SK-N-SH (cell line): ENCODE measurements around the gene FAM222A. TPM values are rescaled to one million over a fixed set of nuclear protein-coding genes. Genes with fewer than 3 reads are reported as not detected.

Source experiments
- CTCF ChIA-PET: fragments of 300-600, 350-600 bp; formaldehyde crosslinking; extraction: SDS; loops from one replicate; lab custom pipeline; 2021; lab: Yijun Ruan, JAX
- POLR2A ChIA-PET: fragments of 350-600 bp; sonication (Branson Sonifier 250); formaldehyde crosslinking; extraction: SDS; loops from one replicate; lab custom pipeline; 2020; ENCODE audit warnings: antibody characterized with exemption, inconsistent platforms; lab: Yijun Ruan, JAX
- DNase-seq: peaks from one replicate; pipeline ENCODE4 v3.0.0; 2012
- H2AFZ ChIP-seq: fragments of 200-600 bp; sonication (generic); 2 replicates; pipeline ENCODE4 v1.8.1; 2016; ENCODE audit warnings: antibody characterized with exemption, mild to moderate bottlenecking, low read depth
- H3F3A ChIP-seq: fragments of 200-600 bp; sonication (generic); replicated peaks from 2 replicates; pipeline ENCODE3; 2016; ENCODE audit warnings: antibody characterized with exemption, mild to moderate bottlenecking; ENCODE audit not compliant: insufficient read depth
- H3K27ac ChIP-seq, 2 experiments: fragments of 200-500 bp in 1 of 2; fragments of 200-600 bp in 1 of 2; sonication (Bioruptor generic) in 1 of 2; sonication (generic), shearing (Covaris generic) in 1 of 2; 2 replicates each; pipeline versions ENCODE4 v1.5.1 to v1.6.1; 2014 to 2016; ENCODE audit warnings: low read depth in 2 of 2, inconsistent platforms in 1 of 2, low read length in 1 of 2, mild to moderate bottlenecking in 1 of 2, mixed read lengths in 1 of 2
- H3K27me3 ChIP-seq: fragments of 200-600 bp; sonication (generic), shearing (Covaris generic); 2 replicates; pipeline ENCODE4 v1.6.1; 2016; ENCODE audit warnings: mixed run types; ENCODE audit not compliant: insufficient read depth
- H3K36me3 ChIP-seq, 2 experiments: fragments of 200-500 bp in 1 of 2; fragments of 200-600 bp in 1 of 2; sonication (Bioruptor generic) in 1 of 2; sonication (generic) in 1 of 2; replicated peaks in 1 of 2; 2 replicates each; pipeline versions ENCODE3 to v1.5.1; 2014 to 2016; ENCODE audit warnings: low read length in 1 of 2, mild to moderate bottlenecking in 1 of 2; ENCODE audit not compliant: insufficient read depth in 2 of 2, control insufficient read depth in 1 of 2
- H3K4me1 ChIP-seq, 2 experiments: fragments of 200-500 bp in 1 of 2; fragments of 200-600 bp in 1 of 2; sonication (Bioruptor generic) in 1 of 2; sonication (generic), shearing (Covaris generic) in 1 of 2; 2 replicates each; pipeline versions ENCODE4 v1.5.1 to v1.6.1; 2014 to 2016; ENCODE audit warnings: low read depth in 1 of 2, low read length in 1 of 2, mixed run types in 1 of 2; ENCODE audit not compliant: insufficient read depth in 2 of 2, control insufficient read depth in 1 of 2
- H3K4me2 ChIP-seq: fragments of 200-600 bp; sonication (generic), shearing (Covaris generic); 2 replicates; pipeline ENCODE4 v1.6.1; 2017; ENCODE audit warnings: mixed run types
- H3K4me3 ChIP-seq, 2 experiments: fragments of 200-500 bp in 1 of 2; fragments of 200-600 bp in 1 of 2; sonication (Bioruptor generic) in 1 of 2; sonication (generic), shearing (Covaris generic) in 1 of 2; 2 replicates each; pipeline versions ENCODE4 v1.5.1 to v1.8.1; 2014 to 2016; ENCODE audit warnings: low read depth in 2 of 2, inconsistent platforms in 1 of 2, low read length in 1 of 2, mild to moderate bottlenecking in 1 of 2, mixed read lengths in 1 of 2, moderate library complexity in 1 of 2
- H3K79me2 ChIP-seq: fragments of 200-600 bp; sonication (generic); 2 replicates; pipeline ENCODE4 v1.8.1; 2017; ENCODE audit warnings: mild to moderate bottlenecking; ENCODE audit not compliant: insufficient read depth
- H3K9ac ChIP-seq: fragments of 200-600 bp; sonication (generic); 2 replicates; pipeline ENCODE4 v1.6.1; 2017; ENCODE audit warnings: mixed run types
- H3K9me2 ChIP-seq: fragments of 200-600 bp; sonication (generic); 2 replicates; pipeline ENCODE4 v1.6.1; 2017; ENCODE audit warnings: mixed run types
- H3K9me3 ChIP-seq: fragments of 200-600 bp; sonication (generic); 2 replicates; pipeline ENCODE4 v1.6.1; 2017; ENCODE audit warnings: mixed run types, mild to moderate bottlenecking, moderate library complexity
- H4K20me1 ChIP-seq: fragments of 200-600 bp; sonication (generic); 2 replicates; pipeline ENCODE4 v1.6.1; 2017; ENCODE audit warnings: mild to moderate bottlenecking, mixed run types; ENCODE audit not compliant: insufficient read depth
- ELF1 ChIP-seq: IDR thresholded peaks from 2 replicates; pipeline ENCODE4 v1.4.0; 2012
- FOXJ3 ChIP-seq: sonication (generic); formaldehyde crosslinking; IDR thresholded peaks from 2 replicates; pipeline ENCODE4 v1.5.1; 2020; ENCODE audit warnings: mild to moderate bottlenecking, missing genetic modification reagents
- GABPA ChIP-seq: IDR thresholded peaks from 2 replicates; pipeline ENCODE4 v1.4.0; 2012; ENCODE audit warnings: low read depth, mild to moderate bottlenecking
- GATA2 ChIP-seq: sonication (generic); formaldehyde crosslinking; IDR thresholded peaks from 2 replicates; pipeline ENCODE4 v1.5.0; 2020; ENCODE audit warnings: mild to moderate bottlenecking, missing genetic modification reagents
- IRF3 ChIP-seq: fragments of 150-350 bp; IDR thresholded peaks from 2 replicates; pipeline ENCODE4 v1.6.1; 2016; ENCODE audit warnings: mild to moderate bottlenecking, low read depth, low read length
- MAX ChIP-seq: IDR thresholded peaks from 2 replicates; pipeline ENCODE4 v1.4.0; 2012; ENCODE audit warnings: low read depth
- MXI1 ChIP-seq: IDR thresholded peaks from 2 replicates; pipeline ENCODE4 v1.6.1; 2012; ENCODE audit warnings: mild to moderate bottlenecking, low read depth, low read length, improper control_type of control experiment
- POLR2AphosphoS5 ChIP-seq: IDR thresholded peaks from 2 replicates; pipeline ENCODE4 v1.6.1; 2012; ENCODE audit warnings: low read depth, low read length
- RFX5 ChIP-seq: IDR thresholded peaks from 2 replicates; pipeline ENCODE4 v1.6.1; 2012; ENCODE audit warnings: mild to moderate bottlenecking, improper control_type of control experiment, low read length
- SIN3A ChIP-seq: IDR thresholded peaks from 2 replicates; pipeline ENCODE4 v1.6.1; 2012; ENCODE audit warnings: low read depth, mild to moderate bottlenecking, low read length, moderate library complexity, borderline replicate concordance
- TAF1 ChIP-seq: IDR thresholded peaks from 2 replicates; pipeline ENCODE4 v1.6.1; 2012; ENCODE audit warnings: low read depth, mild to moderate bottlenecking, low read length, moderate library complexity, borderline replicate concordance
- TEAD4 ChIP-seq: IDR thresholded peaks from 2 replicates; pipeline ENCODE4 v1.4.0; 2012; ENCODE audit warnings: mild to moderate bottlenecking, borderline replicate concordance; ENCODE audit not compliant: insufficient read depth
- YY1 ChIP-seq: IDR thresholded peaks from 2 replicates; pipeline ENCODE4 v1.4.0; 2012; ENCODE audit warnings: low read depth, mild to moderate bottlenecking
- WGBS: methylation state at CpG from one replicate; pipeline ENCODE4 v1.1.6; 2017; ENCODE audit warnings: low lambda C conversion rate; 5-methylcytosine and 5-hydroxymethylcytosine counted together
- polyA plus RNA-seq, 3 experiments: library from polyadenylated mRNA; depleted of rRNA; stranded (reverse); fragments of >200 nt; gene quantifications; 2 replicates each; pipeline ENCODE4 v1.2.3, GENCODE V29; 2012
- TF ChIP-seq, protein P1 (sequence below): IDR thresholded peaks from 2 replicates; pipeline ENCODE4 v1.4.0; 2012; ENCODE audit warnings: low read depth, borderline replicate concordance
- TF ChIP-seq, protein P2 (sequence below): fragments of 200-600 bp; sonication (generic); IDR thresholded peaks from 2 replicates; pipeline ENCODE4 v1.6.1; 2017; ENCODE audit warnings: antibody characterized with exemption, mild to moderate bottlenecking, moderate library complexity
- TF ChIP-seq, protein P3 (sequence below): IDR thresholded peaks from 2 replicates; pipeline ENCODE4 v1.4.0; 2012; ENCODE audit warnings: low read depth, borderline replicate concordance

The FAM222A gene
- polyA plus RNA-seq, 1 of the 3 experiments (the other 2 are of a cell fraction) = 1.6 TPM

DNA sequence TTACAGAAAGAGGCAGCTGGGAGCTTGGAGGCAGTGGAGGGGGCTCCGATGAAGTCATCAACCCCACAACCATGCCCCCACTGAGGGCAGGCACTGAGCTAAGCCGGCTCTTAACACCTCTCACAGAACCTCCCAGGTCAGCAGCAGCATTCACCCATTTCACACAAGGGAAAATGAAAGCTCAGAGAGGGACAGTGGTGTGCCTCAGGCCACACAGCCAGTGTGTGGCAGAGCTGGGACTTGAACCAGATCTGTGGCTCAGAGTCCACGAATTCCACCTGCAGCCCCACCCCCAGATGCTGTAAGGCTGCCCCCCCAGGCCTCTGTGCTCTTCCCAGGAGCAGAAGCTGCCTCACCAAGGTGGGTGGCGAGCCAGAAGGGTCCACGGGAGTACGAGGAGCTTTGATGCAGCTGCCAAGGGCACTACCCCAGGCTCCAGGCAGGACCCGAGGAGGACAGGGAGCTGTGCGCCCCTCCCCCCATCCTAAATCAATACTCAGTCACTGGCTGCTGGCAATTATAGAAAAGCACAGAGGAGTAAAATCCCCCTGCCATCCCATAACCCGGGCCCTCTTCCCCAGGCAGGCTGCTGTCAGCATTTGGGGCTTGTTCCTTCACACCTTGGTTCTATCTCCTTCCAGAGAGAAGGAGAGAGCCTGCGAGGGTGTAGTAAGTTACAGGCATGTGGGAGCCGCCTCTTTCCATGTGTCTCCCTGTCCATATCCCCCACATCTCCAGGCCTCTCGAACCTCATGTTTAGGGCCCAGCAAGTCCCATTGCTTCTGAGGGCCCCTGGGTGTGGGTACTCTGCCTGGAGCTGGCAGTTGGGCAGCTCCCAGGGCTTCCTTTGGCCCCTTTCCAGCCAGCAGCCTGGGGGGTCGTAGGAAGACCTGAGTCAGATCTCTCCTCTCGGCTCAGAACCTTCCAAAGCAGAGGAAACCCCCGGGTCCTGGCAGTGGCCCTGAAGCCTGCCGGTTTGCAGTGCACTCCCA, 47.6 kb downstream of the FAM222A start:
- Histone ChIP-seq H3K9me3 (peaks cover 10% of the 10 kb centered on the region; the same call in 1 of the 2 replicates), H3K4me1 (peaks cover 0 to 52% of the 10 kb centered on the region in 2 experiments; a peak in 1 of 4 replicates), H3K4me3 (no peak overlapping the region), H4K20me1 (no peaks in the 10 kb centered on the region), H3K9ac (no peak overlapping the region), H3K27me3 (no peaks in the 10 kb centered on the region), H3K4me2 (no peak overlapping the region), H3K79me2 (no peaks in the 10 kb centered on the region), H3K27ac (peak overlapping the region in 1 of 2 experiments; percentile 50; a peak in 1 of 4 replicates), H2AFZ (no peak overlapping the region), H3K36me3 (no peaks in the 10 kb centered on the region), H3F3A (no peaks in the 10 kb centered on the region), H3K9me2 (no peaks in the 10 kb centered on the region)
- 63% methylated on average over 14 of the region's 16 CpGs for WGBS
- peak; percentile 23 for DNase-seq
- ChIA-PET POLR2A (no interaction called here), CTCF (interaction anchor here (0.6 to 7.2 kb wide), 7 partner anchors 15 to 172 kb away, joined by 3 to 49 read pairs (median 5); no protein-coding TSS in a partner anchor)
- TF ChIP-seq TEAD4 (no peak), IRF3 (no peak), MAX (no peak), RFX5 (no peak), POLR2AphosphoS5 (no peak), SIN3A (no peak), MXI1 (no peak)
- TF ChIP-seq, protein P1, sequence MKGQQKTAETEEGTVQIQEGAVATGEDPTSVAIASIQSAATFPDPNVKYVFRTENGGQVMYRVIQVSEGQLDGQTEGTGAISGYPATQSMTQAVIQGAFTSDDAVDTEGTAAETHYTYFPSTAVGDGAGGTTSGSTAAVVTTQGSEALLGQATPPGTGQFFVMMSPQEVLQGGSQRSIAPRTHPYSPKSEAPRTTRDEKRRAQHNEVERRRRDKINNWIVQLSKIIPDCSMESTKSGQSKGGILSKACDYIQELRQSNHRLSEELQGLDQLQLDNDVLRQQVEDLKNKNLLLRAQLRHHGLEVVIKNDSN = no peak

DNA sequence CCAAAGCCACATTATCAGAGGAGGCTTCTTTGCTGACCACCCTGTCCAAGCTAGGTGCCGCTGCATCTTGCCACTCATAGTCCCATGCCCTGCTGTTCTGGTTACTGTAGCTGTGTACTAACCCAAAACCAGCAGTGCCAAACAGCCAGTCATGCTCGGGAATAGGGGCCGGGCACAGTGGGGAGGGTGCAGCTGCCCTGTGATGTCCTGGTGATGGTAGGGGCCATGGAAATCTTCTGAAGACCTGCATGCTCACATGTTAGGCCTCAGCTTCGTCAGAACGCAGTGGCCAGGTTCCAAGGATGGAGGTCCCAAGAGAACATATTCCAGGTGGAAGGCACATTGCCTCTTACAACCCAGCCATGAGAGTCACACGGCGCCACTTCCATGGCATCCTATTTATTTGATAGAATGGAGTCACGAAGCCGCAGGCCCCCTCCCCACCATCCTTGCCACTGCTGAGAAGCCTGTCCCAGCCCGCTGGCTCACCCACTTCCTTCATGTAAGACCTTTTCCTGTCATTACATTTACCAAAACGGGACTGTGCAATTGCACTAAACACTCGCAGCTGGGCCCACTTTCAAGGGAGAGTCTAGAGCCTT, 48.5 kb downstream of the FAM222A start:
- H3K79me2 ChIP-seq = no peaks in the 10 kb centered on the region
- H3K27me3 ChIP-seq = no peaks in the 10 kb centered on the region
- CTCF ChIA-PET = interaction anchor here (0.6 to 7.2 kb wide), 4 partner anchors 14 to 243 kb away, joined by 3 to 49 read pairs (median 7); no protein-coding TSS in a partner anchor
- no peak overlapping the region for H3K4me2 ChIP-seq
- WGBS = 95% methylated on average over 12 of the region's 12 CpGs
- H3F3A ChIP-seq = no peaks in the 10 kb centered on the region
- peaks cover 0 to 52% of the 10 kb centered on the region in 2 experiments; a peak in 1 of 4 replicates for H3K4me1 ChIP-seq
- no peak overlapping the region for H3K4me3 ChIP-seq
- H4K20me1 ChIP-seq = no peaks in the 10 kb centered on the region
- POLR2A ChIA-PET = no interaction called here
- H3K9ac ChIP-seq = no peak overlapping the region
- H3K9me3 ChIP-seq = peaks cover under 1% of the 10 kb centered on the region; the same call in 1 of the 2 replicates
- H3K27ac ChIP-seq = no peak overlapping the region; a peak in 1 of 4 replicates
- no peaks in the 10 kb centered on the region for H3K9me2 ChIP-seq
- no peak for DNase-seq
- no peak overlapping the region for H2AFZ ChIP-seq
- no peaks in the 10 kb centered on the region for H3K36me3 ChIP-seq
- TF ChIP-seq IRF3 = no peak
- TF ChIP-seq, protein P2, sequence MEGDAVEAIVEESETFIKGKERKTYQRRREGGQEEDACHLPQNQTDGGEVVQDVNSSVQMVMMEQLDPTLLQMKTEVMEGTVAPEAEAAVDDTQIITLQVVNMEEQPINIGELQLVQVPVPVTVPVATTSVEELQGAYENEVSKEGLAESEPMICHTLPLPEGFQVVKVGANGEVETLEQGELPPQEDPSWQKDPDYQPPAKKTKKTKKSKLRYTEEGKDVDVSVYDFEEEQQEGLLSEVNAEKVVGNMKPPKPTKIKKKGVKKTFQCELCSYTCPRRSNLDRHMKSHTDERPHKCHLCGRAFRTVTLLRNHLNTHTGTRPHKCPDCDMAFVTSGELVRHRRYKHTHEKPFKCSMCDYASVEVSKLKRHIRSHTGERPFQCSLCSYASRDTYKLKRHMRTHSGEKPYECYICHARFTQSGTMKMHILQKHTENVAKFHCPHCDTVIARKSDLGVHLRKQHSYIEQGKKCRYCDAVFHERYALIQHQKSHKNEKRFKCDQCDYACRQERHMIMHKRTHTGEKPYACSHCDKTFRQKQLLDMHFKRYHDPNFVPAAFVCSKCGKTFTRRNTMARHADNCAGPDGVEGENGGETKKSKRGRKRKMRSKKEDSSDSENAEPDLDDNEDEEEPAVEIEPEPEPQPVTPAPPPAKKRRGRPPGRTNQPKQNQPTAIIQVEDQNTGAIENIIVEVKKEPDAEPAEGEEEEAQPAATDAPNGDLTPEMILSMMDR = no peak
- TF ChIP-seq TAF1 = no peak
- TF ChIP-seq, protein P3, sequence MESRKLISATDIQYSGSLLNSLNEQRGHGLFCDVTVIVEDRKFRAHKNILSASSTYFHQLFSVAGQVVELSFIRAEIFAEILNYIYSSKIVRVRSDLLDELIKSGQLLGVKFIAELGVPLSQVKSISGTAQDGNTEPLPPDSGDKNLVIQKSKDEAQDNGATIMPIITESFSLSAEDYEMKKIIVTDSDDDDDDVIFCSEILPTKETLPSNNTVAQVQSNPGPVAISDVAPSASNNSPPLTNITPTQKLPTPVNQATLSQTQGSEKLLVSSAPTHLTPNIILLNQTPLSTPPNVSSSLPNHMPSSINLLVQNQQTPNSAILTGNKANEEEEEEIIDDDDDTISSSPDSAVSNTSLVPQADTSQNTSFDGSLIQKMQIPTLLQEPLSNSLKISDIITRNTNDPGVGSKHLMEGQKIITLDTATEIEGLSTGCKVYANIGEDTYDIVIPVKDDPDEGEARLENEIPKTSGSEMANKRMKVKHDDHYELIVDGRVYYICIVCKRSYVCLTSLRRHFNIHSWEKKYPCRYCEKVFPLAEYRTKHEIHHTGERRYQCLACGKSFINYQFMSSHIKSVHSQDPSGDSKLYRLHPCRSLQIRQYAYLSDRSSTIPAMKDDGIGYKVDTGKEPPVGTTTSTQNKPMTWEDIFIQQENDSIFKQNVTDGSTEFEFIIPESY = no peak
- no peak for TF ChIP-seq ELF1
- TF ChIP-seq TEAD4 = no peak
- no peak for TF ChIP-seq GATA2 (CRISPR knock-in tag)
- TF ChIP-seq SIN3A = no peak
- no peak for TF ChIP-seq YY1
- TF ChIP-seq GABPA = no peak
- TF ChIP-seq FOXJ3 (CRISPR knock-in tag) = no peak
- no peak for TF ChIP-seq RFX5
